Measurements from ENCODE around the gene CRP. TPM values are rescaled to one million over a fixed set of nuclear protein-coding genes. Genes with fewer than 3 reads are reported as not detected.

CRP gene
- 10 to 100 TPM in 1 of 4 donors, not detected in 3; 13.2 TPM for total RNA-seq

- Histone ChIP-seq H3K27ac (no peak within 1 kb of the TSS), H3K36me3 (no peaks in the 10 kb centered on the region), H3K27me3 (no peaks in the 10 kb centered on the region), H3K4me1 (no peaks in the 10 kb centered on the region), H3K9me3 (no peaks in the 10 kb centered on the region), H3K4me3 (no peak within 1 kb of the TSS)
- TF ChIP-seq EP300 (IDR thresholded peaks at IDR 0.05) (no peak), CTCF (IDR thresholded peaks at IDR 0.05) (no peak), POLR2AphosphoS5 (IDR thresholded peaks at IDR 0.05) (no peak), POLR2A (IDR thresholded peaks at IDR 0.05) (no peak)
- no peak for DNase-seq (ENCODE audit: low spot score in 2 of 2)
- 75% methylated on average over 6 of the region's 6 CpGs for WGBS
Measured at GRCh38 chr1:159714529-159714928, at the start of gene CRP. Gene CRP, minus strand, starts transcription at chr1:159714589. Its CDS starts 104 bp downstream, at chr1:159714485.

- WGBS = 23% methylated on average over 1 of the region's 1 CpG
- TF ChIP-seq CTCF (IDR thresholded peaks at IDR 0.05) = no peak
- TF ChIP-seq POLR2A (IDR thresholded peaks at IDR 0.05) = no peak
- TF ChIP-seq EP300 (IDR thresholded peaks at IDR 0.05) = no peak
- no peak for TF ChIP-seq POLR2AphosphoS5 (IDR thresholded peaks at IDR 0.05)
- Histone ChIP-seq H3K9me3 (no peaks in the 10 kb centered on the region), H3K27me3 (no peaks in the 10 kb centered on the region), H3K27ac (no peak overlapping the region), H3K4me3 (no peak overlapping the region), H3K36me3 (no peaks in the 10 kb centered on the region), H3K4me1 (no peaks in the 10 kb centered on the region)
- DNase-seq (ENCODE audit: low spot score in 2 of 2) = no peak
Measured at GRCh38 chr1:159763686-159764085, 49.3 kb upstream of the CRP start.

GRCh38 chr1:159756397-159756796 is 42.0 kb upstream of the CRP start:
- H3K36me3 ChIP-seq = no peaks in the 10 kb centered on the region
- no peak overlapping the region for H3K4me3 ChIP-seq
- H3K9me3 ChIP-seq = no peaks in the 10 kb centered on the region
- peaks cover 5% of the 10 kb centered on the region for H3K27me3 ChIP-seq
- H3K27ac ChIP-seq = no peak overlapping the region
- no peak for DNase-seq (ENCODE audit: low spot score in 2 of 2)
- no peak for TF ChIP-seq POLR2AphosphoS5 (IDR thresholded peaks at IDR 0.05)
- no peak for TF ChIP-seq CTCF (IDR thresholded peaks at IDR 0.05)
- no peak for TF ChIP-seq EP300 (IDR thresholded peaks at IDR 0.05)
- no peak for TF ChIP-seq POLR2A (IDR thresholded peaks at IDR 0.05)
- peaks cover 2% of the 10 kb centered on the region for H3K4me1 ChIP-seq

GRCh38 chr1:159755451-159756007 is 41.1 kb upstream of the CRP start:
- TF ChIP-seq POLR2A (IDR thresholded peaks at IDR 0.05) (no peak), EP300 (IDR thresholded peaks at IDR 0.05) (no peak), POLR2AphosphoS5 (IDR thresholded peaks at IDR 0.05) (no peak), CTCF (IDR thresholded peaks at IDR 0.05) (no peak)
- Histone ChIP-seq H3K9me3 (no peaks in the 10 kb centered on the region), H3K4me3 (no peak overlapping the region), H3K27ac (no peak overlapping the region), H3K36me3 (no peaks in the 10 kb centered on the region), H3K27me3 (peaks cover 5% of the 10 kb centered on the region), H3K4me1 (peaks cover 2% of the 10 kb centered on the region)
- 89% methylated on average over 3 of the region's 3 CpGs for WGBS
- no peak for DNase-seq (ENCODE audit: low spot score in 2 of 2)

GRCh38 chr1:159753386-159753785 is 39.0 kb upstream of the CRP start:
- no peaks in the 10 kb centered on the region for H3K9me3 ChIP-seq
- H3K4me1 ChIP-seq = peaks cover 2% of the 10 kb centered on the region
- no peak overlapping the region for H3K27ac ChIP-seq
- TF ChIP-seq POLR2A (IDR thresholded peaks at IDR 0.05) (no peak), EP300 (IDR thresholded peaks at IDR 0.05) (no peak), CTCF (IDR thresholded peaks at IDR 0.05) (no peak), POLR2AphosphoS5 (IDR thresholded peaks at IDR 0.05) (no peak)
- H3K27me3 ChIP-seq = peaks cover 5% of the 10 kb centered on the region
- no peak for DNase-seq (ENCODE audit: low spot score in 2 of 2)
- WGBS = 85% methylated on average over 4 of the region's 4 CpGs
- H3K4me3 ChIP-seq = no peak overlapping the region
- no peaks in the 10 kb centered on the region for H3K36me3 ChIP-seq

All from suprapubic skin (tissue), 4 donors.